ENCODE measurements around the gene ZBTB16.

Gene ZBTB16

DNA sequence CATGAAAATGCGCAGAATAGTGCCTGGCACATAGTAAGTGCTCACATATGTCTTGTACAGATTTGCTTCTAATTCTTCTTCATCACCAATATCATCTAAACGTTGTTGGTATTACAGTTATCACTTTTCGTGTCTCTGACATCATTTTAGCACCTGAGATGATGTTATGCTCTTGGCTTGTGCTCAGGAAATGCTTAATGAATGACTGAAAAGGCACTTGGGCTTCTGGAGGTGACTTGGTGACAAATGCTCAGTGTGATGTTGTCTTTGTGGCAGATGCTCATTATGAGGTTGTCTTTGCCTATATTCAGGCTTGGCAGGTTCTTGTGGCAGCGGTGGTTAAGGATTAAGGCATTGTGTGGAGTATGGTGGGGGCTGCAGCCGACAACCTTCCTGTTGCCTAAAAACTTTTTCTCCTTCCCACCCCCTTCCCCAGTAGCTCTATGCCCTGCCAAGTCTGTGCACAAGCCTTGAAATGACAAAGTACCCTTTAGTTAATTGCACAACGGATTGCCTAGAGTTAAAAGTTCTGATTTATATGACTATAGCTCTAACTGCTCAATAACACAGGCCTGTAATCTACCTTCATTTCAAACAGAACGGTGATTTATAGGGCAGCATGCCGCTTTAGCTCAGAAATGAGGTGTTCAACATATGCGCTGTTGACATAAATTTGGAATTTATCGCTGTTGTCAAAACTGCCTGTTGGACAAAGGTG lies 82.5 kb downstream of the ZBTB16 start:
- H3K4me1 ChIP-seq (ENCODE audit: low read length), result no peaks in the 10 kb centered on the region
- no peaks in the 10 kb centered on the region for H3K27me3 ChIP-seq (replicated peaks; ENCODE audit: insufficient read depth, low read length)
- no peaks in the 10 kb centered on the region for H3K79me2 ChIP-seq (ENCODE audit: low read length)
- no peak overlapping the region for H3K4me3 ChIP-seq (ENCODE audit: low read length)
- no peak for DNase-seq
- H3K9ac ChIP-seq (ENCODE audit: low read length), result no peak overlapping the region
- H3F3A ChIP-seq (ENCODE audit: insufficient read depth, low read length), result no peaks in the 10 kb centered on the region
- no peaks in the 10 kb centered on the region for H3K9me2 ChIP-seq (replicated peaks; ENCODE audit: insufficient read depth, low read length)
- H3K36me3 ChIP-seq (replicated peaks; ENCODE audit: insufficient read depth, low read length), result no peaks in the 10 kb centered on the region
- no peak overlapping the region for H2AFZ ChIP-seq (ENCODE audit: low read length)
- no peaks in the 10 kb centered on the region for H4K20me1 ChIP-seq (ENCODE audit: insufficient read depth, low read length)
- H3K4me2 ChIP-seq (ENCODE audit: low read depth, low read length), result no peak overlapping the region
- H3K27ac ChIP-seq (ENCODE audit: low read length), result no peak overlapping the region
- H3K9me3 ChIP-seq (replicated peaks; ENCODE audit: insufficient read depth, low read length), result no peaks in the 10 kb centered on the region
- TF ChIP-seq EZH2 (optimal IDR thresholded peaks at IDR 0.05; ENCODE audit: low read depth, low read length) (no peak), EZH2phosphoT487 (IDR thresholded peaks at IDR 0.05; ENCODE audit: low read length) (no peak)
- TF ChIP-seq, protein P1, sequence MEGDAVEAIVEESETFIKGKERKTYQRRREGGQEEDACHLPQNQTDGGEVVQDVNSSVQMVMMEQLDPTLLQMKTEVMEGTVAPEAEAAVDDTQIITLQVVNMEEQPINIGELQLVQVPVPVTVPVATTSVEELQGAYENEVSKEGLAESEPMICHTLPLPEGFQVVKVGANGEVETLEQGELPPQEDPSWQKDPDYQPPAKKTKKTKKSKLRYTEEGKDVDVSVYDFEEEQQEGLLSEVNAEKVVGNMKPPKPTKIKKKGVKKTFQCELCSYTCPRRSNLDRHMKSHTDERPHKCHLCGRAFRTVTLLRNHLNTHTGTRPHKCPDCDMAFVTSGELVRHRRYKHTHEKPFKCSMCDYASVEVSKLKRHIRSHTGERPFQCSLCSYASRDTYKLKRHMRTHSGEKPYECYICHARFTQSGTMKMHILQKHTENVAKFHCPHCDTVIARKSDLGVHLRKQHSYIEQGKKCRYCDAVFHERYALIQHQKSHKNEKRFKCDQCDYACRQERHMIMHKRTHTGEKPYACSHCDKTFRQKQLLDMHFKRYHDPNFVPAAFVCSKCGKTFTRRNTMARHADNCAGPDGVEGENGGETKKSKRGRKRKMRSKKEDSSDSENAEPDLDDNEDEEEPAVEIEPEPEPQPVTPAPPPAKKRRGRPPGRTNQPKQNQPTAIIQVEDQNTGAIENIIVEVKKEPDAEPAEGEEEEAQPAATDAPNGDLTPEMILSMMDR (IDR thresholded peaks at IDR 0.05; ENCODE audit: low read length), result no peak

DNA sequence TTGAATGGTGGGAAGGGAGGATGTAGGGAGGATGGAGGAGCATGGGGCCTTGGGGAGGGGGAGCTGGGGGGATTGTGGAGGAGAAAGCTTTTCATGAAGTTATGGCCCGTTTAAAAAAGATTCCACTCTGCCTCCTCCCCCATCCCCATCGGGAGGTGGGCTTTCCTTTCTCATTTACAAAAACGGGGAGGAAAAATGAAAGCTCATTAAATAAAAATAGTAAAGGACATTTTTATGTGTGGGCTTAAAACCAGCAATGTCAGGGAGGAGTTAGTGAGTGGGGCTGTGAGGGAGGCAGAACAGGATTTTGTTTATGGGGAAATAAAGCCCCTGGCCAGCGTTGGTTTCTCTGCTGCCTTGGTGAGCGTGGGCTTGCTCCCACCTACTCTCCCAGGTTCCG lies 83.2 kb downstream of the ZBTB16 start:
- H3K27me3 ChIP-seq (replicated peaks; ENCODE audit: insufficient read depth, low read length), result no peaks in the 10 kb centered on the region
- H3K9ac ChIP-seq (ENCODE audit: low read length), result no peak overlapping the region
- no peak overlapping the region for H2AFZ ChIP-seq (ENCODE audit: low read length)
- H3K9me3 ChIP-seq (replicated peaks; ENCODE audit: insufficient read depth, low read length), result no peaks in the 10 kb centered on the region
- no peak for DNase-seq
- H3K4me3 ChIP-seq (ENCODE audit: low read length), result no peak overlapping the region
- no peak for TF ChIP-seq EZH2 (optimal IDR thresholded peaks at IDR 0.05; ENCODE audit: low read depth, low read length)
- no peaks in the 10 kb centered on the region for H3K9me2 ChIP-seq (replicated peaks; ENCODE audit: insufficient read depth, low read length)
- H3K36me3 ChIP-seq (replicated peaks; ENCODE audit: insufficient read depth, low read length), result no peaks in the 10 kb centered on the region
- no peak overlapping the region for H3K4me2 ChIP-seq (ENCODE audit: low read depth, low read length)
- H3K27ac ChIP-seq (ENCODE audit: low read length), result no peak overlapping the region
- H3K4me1 ChIP-seq (ENCODE audit: low read length), result no peaks in the 10 kb centered on the region
- H3F3A ChIP-seq (ENCODE audit: insufficient read depth, low read length), result no peaks in the 10 kb centered on the region
- H4K20me1 ChIP-seq (ENCODE audit: insufficient read depth, low read length), result no peaks in the 10 kb centered on the region
- H3K79me2 ChIP-seq (ENCODE audit: low read length), result no peaks in the 10 kb centered on the region

DNA sequence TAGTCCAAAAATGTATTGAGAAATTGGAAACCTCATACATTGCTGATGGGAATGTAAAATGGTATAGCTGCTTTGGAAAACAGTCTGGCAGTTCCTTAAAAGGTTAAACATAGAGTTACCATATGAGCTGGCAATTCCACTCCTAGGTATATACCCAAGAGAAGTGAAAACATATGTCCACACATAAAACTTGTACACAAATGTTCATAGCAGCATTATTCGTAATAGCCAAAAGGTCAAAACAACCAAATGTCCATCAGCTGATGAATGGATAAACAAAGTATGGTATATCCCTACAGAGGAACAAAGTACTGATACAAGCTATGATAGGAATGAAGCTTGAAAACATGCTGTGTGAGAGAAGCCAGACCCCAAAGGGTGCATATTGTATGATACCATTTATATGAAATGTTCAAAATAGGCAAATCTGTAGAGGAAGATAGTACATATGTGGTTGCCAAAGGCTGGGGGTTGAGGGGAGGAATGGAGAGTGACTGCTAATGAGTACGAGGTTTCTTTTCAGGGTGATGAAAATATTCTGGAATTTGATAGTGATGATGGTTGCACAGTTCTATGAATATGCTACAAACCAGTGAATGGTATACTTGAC lies 85.8 kb downstream of the ZBTB16 start:
- no peak overlapping the region for H3K4me3 ChIP-seq (ENCODE audit: low read length)
- H2AFZ ChIP-seq (ENCODE audit: low read length), result no peak overlapping the region
- no peaks in the 10 kb centered on the region for H3K9me3 ChIP-seq (replicated peaks; ENCODE audit: insufficient read depth, low read length)
- H4K20me1 ChIP-seq (ENCODE audit: insufficient read depth, low read length), result no peaks in the 10 kb centered on the region
- no peak overlapping the region for H3K9ac ChIP-seq (ENCODE audit: low read length)
- no peaks in the 10 kb centered on the region for H3K36me3 ChIP-seq (replicated peaks; ENCODE audit: insufficient read depth, low read length)
- DNase-seq, result no peak
- TF ChIP-seq, protein P1 (IDR thresholded peaks at IDR 0.05; ENCODE audit: low read length), result no peak
- TF ChIP-seq EZH2 (optimal IDR thresholded peaks at IDR 0.05; ENCODE audit: low read depth, low read length), result no peak
- H3K27ac ChIP-seq (ENCODE audit: low read length), result no peak overlapping the region
- H3F3A ChIP-seq (ENCODE audit: insufficient read depth, low read length), result no peaks in the 10 kb centered on the region
- no peaks in the 10 kb centered on the region for H3K27me3 ChIP-seq (replicated peaks; ENCODE audit: insufficient read depth, low read length)
- H3K4me1 ChIP-seq (ENCODE audit: low read length), result no peaks in the 10 kb centered on the region
- no peaks in the 10 kb centered on the region for H3K79me2 ChIP-seq (ENCODE audit: low read length)
- no peaks in the 10 kb centered on the region for H3K9me2 ChIP-seq (replicated peaks; ENCODE audit: insufficient read depth, low read length)
- no peak overlapping the region for H3K4me2 ChIP-seq (ENCODE audit: low read depth, low read length)

Data from MM.1S (cell line).